ENCODE data around the gene OSBPL2.

The OSBPL2 gene

GRCh38 chr20:62237801-62238568 lies at the start of gene OSBPL2:
Gene OSBPL2, plus strand, starts transcription at chr20:62238521. Its CDS starts 17,664 bp downstream, at chr20:62256185.
- peak; percentile 100 for DNase-seq

DNA sequence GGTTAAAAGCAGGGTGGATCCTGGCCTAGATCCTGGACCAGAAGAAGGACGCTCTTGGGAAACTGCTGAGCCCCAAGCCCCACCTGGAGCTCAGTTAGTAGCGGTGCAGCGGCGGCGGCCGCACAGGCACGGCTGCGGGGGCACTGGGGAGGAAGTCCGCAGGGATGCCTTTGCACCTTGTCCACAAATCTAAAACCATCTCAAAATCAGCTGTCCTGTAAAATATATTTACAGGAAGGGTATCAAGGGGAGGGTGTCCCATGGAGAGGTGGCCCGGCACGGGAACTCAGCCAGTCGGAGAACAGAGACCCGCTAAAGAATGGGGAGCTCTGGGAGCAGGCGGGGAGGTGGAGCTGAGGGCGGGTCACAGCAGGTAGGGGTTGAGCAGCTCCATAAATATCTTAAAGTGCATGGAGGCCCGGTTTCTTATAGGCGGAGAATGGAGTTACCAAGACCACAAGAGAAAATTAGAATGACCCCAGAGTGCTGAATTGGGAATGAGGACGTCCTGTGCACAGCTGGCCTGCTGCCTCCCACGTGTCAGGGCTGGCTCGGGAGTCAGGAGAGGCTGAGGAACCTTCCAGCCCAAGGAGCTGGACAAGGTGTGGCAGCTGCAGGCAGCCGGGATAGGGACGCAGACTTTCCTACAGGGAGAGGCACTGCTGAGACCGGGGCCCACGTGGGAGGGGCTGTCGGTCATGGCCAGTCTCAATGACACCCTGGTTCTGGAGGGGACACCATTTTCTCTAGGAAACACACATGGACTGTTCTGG lies 47.5 kb upstream of the OSBPL2 start:
- DNase-seq: no peak

DNA sequence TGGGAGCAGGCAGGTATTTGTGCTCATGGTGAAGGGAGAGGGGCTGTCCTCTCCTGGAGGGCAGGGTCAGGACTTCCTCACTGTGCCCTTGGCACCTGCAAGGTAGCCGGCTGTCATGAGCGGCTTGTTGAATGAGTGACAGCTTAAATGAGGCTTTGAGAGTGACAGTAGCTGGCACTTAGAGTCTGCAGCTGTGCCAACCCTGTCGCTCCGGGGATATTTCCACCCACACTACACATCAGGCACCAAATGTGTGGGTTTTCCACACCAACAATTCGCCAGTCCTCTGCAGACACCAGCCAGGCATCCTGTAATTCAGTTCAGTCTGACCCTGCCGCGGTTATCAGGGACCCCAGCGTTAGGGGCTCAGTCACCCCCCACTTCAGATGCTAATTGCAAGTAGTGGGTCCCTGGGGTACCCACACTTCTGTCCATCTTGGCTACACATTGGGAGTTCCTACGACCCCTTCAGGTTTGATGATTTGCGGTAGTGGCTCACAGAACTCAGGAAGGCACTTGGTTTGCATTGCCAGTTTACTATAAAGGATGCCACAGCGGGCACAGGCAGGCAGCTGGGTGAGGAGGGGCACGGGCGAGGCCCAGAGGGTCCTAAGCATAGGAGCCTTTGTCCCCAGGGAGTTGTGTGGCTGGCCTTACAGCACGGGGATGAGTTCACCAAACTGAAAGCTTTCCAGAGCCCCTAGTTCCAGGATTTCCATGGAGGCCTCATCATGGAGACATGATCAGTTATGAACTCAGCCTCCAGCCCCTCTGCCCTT lies 46.4 kb upstream of the OSBPL2 start:
- no peak for DNase-seq

GRCh38 chr20:62192635-62193034 lies 45.7 kb upstream of the OSBPL2 start:
- no peak for DNase-seq

GRCh38 chr20:62193079-62194025 lies 45.0 kb upstream of the OSBPL2 start:
- DNase-seq: no peak

GRCh38 chr20:62195075-62195405 lies 43.3 kb upstream of the OSBPL2 start:
- no peak for DNase-seq

DNA sequence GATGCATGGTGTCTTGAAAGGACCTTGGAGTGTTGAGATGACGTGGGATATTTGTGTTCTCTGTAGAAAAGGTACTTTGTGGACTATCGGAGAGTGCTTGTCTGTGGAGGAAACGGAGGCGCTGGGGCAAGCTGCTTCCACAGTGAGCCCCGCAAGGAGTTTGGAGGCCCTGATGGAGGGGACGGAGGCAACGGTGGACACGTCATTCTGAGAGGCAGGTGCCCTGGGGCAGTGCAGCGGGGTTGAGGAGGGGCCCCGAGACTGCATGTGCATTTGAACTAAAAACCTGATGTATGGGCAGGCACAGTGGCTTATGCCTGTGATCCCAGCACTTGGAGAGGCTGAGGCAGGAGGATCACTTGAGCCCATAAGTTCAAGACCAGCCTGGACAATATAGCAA lies 42.6 kb upstream of the OSBPL2 start:
- DNase-seq: no peak

GRCh38 chr20:62196286-62196685 lies 42.0 kb upstream of the OSBPL2 start:
- no peak for DNase-seq

DNA sequence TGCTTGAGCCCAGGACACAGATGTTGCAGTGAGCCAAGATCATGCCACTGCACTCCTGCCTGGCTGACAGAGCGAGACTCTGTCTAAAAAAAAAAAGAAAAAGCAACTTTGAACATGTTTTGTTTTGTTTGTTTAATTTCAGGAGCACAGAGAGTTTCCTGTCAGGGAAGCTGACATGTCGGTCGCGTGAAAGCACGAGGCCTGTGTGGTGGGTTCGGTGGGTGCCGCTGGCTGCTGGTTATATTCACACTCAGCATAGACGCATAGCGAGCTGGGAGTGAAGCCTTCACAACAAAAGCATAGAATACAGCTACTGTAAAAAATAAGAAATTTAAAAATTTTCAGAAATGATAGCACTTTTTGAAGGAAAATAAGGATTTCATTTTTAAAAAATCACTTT lies 41.0 kb upstream of the OSBPL2 start:
- DNase-seq: no peak

DNA sequence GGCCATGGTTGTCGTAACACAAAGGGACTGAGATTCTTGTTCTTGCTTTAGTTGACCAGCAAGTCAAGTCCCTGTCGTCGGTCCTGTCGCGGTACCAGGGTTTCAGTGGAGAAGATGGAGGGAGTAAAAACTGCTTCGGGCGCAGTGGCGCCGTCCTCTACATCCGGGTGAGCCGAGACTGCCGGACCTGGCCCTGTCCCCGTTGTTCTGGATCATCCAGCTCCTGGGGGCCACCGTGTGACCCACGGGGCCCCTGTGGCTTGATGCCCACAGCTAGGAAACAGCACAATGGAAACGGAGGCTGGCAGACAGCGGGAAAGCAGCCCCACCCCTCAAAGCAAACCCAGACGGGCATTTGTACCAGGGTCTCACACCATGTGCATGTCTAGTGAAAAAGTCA lies 40.5 kb upstream of the OSBPL2 start:
- DNase-seq: no peak

DNA sequence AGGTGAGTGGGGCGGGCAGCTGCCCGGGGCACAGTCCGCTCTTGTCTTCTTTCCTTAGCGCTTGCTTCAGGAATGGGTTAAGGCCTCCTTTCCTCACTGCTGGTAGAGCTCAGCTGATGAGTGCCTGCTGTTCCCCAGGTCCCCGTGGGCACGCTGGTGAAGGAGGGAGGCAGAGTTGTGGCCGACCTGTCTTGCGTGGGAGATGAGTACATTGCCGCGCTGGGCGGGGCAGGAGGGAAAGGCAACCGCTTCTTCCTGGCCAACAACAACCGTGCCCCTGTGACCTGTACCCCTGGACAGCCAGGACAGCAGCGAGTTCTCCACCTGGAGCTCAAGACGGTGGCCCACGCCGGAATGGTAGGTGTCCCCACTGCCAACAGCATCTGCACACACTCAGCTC lies 39.8 kb upstream of the OSBPL2 start:
- DNase-seq: no peak

DNA sequence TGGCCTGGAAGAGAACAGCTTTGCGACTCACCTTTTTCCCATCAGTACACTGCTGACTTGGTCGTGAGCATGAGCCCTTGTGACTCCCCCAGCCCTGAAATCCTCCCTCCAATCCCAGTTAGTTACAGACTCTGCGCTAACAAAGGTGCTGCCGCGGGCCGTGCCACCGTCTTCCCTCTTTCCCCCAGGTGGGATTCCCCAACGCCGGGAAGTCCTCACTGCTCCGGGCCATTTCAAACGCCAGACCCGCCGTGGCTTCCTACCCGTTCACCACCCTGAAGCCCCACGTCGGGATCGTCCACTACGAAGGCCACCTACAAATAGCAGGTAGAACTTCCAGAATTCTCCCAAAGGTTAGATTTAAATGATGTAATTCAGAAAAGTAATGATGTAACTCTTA lies 39.4 kb upstream of the OSBPL2 start:
- no peak for DNase-seq

DNA sequence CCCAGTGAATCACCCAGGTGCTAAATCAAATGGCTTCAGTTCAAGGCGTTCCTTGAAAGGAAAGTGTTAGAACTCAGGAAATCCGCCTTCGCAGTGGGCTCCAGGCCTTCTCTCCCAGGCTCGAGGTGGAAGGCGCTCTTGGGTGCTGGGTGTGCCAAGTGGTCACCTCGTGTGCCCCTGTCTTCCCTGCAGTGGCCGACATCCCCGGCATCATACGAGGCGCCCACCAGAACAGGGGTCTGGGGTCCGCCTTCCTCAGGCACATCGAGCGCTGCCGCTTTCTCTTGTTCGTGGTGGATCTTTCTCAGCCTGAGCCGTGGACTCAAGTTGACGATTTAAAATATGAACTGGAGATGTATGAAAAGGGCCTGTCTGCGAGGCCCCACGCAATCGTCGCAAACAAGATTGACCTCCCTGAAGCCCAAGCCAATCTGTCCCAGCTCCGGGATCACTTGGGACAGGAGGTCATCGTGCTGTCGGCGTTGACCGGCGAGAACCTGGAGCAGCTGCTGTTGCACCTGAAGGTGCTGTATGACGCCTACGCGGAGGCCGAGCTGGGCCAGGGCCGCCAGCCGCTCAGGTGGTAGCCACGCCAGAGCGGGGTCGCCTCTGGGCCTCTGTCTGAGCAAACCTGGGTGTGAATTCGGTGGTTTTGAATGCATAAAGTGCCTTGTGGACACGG lies 37.7 kb upstream of the OSBPL2 start:
- DNase-seq: no peak

DNA sequence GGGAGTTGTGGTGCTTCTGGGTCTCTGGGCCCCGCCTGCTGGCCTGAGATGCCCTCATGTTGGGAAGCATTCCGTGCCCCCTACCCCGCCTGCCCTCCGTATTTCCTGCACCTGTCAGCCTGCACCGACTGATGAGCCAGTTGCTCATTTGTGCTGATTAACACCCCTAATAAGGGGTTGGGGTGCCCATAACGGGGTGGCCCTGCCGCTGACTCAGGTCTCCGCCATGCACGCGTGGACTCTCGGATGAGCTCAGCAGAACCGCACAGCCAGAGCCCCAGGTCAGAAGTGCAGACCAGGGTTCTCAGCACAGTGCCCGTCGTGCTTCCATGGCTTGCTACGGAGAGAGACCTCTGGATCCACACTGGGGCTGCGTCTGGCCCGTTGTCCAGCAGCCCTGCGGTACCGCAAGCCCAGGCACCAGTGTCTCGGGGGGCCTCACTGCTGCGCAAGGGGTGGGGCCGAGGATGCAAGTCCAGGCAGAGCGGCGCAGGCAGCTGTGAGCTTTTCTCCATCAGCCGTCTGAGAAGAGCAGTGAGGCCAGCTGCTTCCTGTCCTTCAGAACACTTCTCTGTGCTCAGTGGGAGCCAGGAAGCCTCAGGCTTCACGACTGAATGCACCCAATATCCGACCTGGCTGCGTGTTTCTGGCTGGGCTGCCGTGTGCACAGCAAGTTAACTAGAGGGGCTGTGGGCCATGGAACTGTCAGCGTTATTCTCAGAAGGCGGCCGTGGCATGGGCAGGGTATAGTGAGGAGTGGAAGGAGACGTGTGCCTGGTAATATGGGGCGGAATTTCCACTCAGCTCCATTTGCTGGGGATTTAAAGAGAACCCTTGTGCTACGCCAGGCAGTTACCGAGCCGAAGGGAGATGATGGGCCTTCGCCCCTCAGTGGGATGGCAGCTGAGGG lies 36.9 kb upstream of the OSBPL2 start:
- no peak for DNase-seq

DNA sequence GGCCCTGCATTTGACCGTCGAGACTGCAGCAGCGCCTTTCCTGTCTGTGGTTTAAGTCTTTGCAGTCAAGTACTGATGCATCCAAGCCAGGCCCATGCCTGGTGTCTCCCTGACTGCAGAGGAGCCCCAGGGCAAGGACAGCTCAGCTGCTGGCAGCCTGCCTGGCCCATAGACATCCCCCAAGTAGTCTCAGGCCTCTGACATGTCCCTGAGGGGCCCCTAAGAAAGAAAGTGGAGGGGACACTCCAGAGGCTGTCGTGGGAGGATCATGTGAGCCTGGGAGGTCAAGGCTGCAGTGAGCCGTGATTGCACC lies 36.3 kb upstream of the OSBPL2 start:
- no peak for DNase-seq

DNA sequence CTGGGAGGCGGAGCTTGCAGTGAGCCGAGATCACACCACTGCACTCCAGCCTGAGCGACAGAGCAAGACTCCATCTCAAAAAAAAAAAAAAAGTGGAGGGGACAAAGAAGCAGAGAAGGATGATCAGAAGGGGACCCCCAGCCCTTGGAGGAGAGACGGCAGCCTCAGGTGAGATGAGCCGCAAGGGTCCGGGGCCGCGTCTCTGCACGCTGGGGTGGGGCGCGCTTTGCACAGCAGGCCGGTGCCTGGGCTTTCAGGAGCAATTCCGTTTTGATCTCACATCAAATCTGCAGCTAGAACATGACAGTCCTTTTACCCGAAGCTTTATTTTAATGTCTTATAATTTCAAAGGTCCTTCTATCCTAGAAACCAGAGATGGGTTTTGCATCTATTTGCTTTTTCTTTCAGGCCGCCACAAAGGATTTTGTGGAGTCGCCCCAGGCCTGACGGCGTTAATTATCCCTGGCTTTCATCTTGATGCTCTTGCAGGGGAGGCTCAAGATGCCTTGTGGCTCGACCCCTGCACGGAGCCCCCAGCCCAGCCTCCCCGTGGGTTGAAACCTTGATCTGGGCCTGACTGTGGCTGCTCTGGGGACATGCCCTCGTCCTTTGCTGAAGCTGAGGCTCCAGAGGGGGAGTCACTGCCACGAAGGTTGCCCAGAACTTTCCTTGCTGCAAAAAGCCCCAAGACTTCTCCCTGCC lies 35.5 kb upstream of the OSBPL2 start:
- DNase-seq: no peak

DNA sequence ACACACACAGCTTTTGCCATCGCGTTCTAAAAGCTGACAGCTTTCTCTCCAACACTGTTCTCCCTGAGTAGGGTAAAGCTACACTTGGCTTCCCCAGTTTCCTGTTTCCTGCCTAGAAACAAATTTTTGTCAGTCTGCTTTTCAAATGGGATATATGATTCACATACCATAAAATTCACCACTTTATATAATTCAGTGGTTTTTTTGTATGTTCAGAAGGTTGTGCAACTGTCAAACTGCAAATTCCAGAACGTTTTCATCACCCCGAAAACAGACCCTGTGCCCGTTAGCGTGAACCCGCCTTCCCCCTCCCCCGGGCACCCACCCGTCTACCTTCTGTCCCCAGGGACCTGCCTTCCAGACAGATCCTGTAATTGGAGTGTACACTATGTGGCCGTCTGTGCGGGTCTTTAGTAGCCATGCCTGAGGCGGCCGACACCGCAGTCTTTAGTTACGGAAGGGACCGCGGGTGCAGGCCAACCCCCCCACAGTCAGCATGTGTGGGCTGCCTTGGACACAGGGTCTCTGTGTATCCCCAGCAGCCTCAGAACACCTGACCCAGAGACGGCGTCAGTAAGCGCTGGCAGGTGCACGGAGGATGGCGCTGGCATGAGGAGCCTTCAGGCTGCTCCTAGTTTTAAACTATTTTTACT lies 34.8 kb upstream of the OSBPL2 start:
- DNase-seq: no peak

DNA sequence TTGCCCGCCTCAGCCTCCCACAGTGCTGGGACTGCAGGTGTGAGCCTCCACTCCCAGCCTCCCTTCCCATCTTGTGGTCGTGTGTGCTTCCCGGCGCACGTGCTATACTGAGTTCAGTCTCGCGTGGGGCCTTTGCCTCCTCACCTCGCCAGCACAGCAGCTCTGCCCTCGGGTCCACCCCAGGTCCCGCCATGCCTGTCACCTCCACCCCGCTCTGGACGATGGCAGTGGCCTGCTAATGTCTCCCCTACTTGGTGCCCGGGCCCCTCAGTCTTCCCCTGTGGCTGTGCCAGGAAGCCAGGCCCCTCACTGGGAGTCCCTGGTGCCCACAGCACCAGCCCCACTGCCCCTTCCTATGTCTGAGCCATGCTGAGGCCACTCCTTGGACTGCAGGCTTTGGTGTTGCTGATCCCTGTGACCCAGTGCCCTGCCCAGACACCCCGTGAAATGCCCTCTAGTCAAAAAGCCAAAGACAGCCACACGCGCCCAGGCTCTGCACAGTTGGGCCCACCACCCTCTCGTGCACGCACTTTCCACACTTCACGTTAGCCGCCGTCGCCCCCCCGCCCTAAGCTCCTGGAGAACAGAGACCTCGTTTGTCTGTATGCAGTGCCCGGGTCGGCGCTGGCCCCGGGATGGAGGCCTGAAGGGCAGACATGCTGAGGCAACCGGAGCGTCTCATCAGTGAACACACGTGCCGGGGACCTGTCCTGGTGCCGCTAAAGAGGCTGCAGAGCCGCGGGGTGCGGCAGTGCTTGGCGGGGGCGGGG lies 32.5 kb upstream of the OSBPL2 start:
- DNase-seq: no peak

- DNase-seq: no peak
Observed at GRCh38 chr20:62206388-62206775, 31.9 kb upstream of the OSBPL2 start.
